ENCODE data around the gene MRPL34. TPM values are rescaled to one million over a fixed set of nuclear protein-coding genes. Genes with fewer than 3 reads are reported as not detected.

MRPL34 gene
- total RNA-seq, 1 experiment from 2014 or later: 191 TPM

- Histone ChIP-seq H3K4me2 (ENCODE audit: low read length) (no peak overlapping the region), H3K9me2 (replicated peaks; ENCODE audit: low read length) (no peaks in the 10 kb centered on the region), H3K27ac (ENCODE audit: low read length) (no peak overlapping the region), H3K79me2 (ENCODE audit: low read length) (no peaks in the 10 kb centered on the region), H2AFZ (ENCODE audit: low read length) (no peak overlapping the region), H3K36me3 (ENCODE audit: low read depth, low read length) (no peaks in the 10 kb centered on the region; the same call in 1 of the 2 replicates), H4K20me1 (ENCODE audit: low read length) (no peaks in the 10 kb centered on the region), H3K9me3 (ENCODE audit: low read length) (no peaks in the 10 kb centered on the region), H3K27me3 (ENCODE audit: low read length) (no peaks in the 10 kb centered on the region), H3K4me3 (ENCODE audit: low read length) (no peak overlapping the region), H3K9ac (ENCODE audit: low read length) (no peak overlapping the region), H3F3A (ENCODE audit: low read length, unreplicated experiment) (no peaks in the 10 kb centered on the region), H3K4me1 (ENCODE audit: insufficient read depth, low read length) (no peaks in the 10 kb centered on the region)
- TF ChIP-seq CTCF (conservative IDR thresholded peaks at IDR 0.05; ENCODE audit: low read depth, low read length): no peak
- no peak for TF ChIP-seq EZH2 (IDR thresholded peaks at IDR 0.05; ENCODE audit: low read length, unreplicated experiment)
- no peak for TF ChIP-seq EZH2phosphoT487 (IDR thresholded peaks at IDR 0.05; ENCODE audit: borderline replicate concordance, low read length)
- ChIA-PET POLR2A (ENCODE audit: unreplicated experiment) (no interaction called here), CTCF (no interaction called here)
- no peak for ATAC-seq
- intact Hi-C loops (cut with micrococcal nuclease): no loop called here
- no peak for DNase-seq
- no TSS peak for BruUV-seq (replicated peaks)
These were observed 20.4 kb downstream of the MRPL34 start for GRCh38 chr19:17325881-17326594.

GRCh38 chr19:17326595-17326966 is 20.9 kb downstream of the MRPL34 start:
- DNase-seq: no peak
- Histone ChIP-seq H3F3A (ENCODE audit: low read length, unreplicated experiment) (no peaks in the 10 kb centered on the region), H3K4me2 (ENCODE audit: low read length) (no peak overlapping the region), H3K27ac (ENCODE audit: low read length) (no peak overlapping the region), H3K9me3 (ENCODE audit: low read length) (no peaks in the 10 kb centered on the region), H3K27me3 (ENCODE audit: low read length) (no peaks in the 10 kb centered on the region), H3K9me2 (replicated peaks; ENCODE audit: low read length) (no peaks in the 10 kb centered on the region), H2AFZ (ENCODE audit: low read length) (no peak overlapping the region), H3K9ac (ENCODE audit: low read length) (no peak overlapping the region), H3K4me3 (ENCODE audit: low read length) (no peak overlapping the region), H3K4me1 (ENCODE audit: insufficient read depth, low read length) (no peaks in the 10 kb centered on the region), H3K36me3 (ENCODE audit: low read depth, low read length) (no peaks in the 10 kb centered on the region), H4K20me1 (ENCODE audit: low read length) (no peaks in the 10 kb centered on the region), H3K79me2 (ENCODE audit: low read length) (no peaks in the 10 kb centered on the region)
- ChIA-PET CTCF (no interaction called here), POLR2A (ENCODE audit: unreplicated experiment) (no interaction called here)
- TF ChIP-seq CTCF (conservative IDR thresholded peaks at IDR 0.05; ENCODE audit: low read depth, low read length): no peak
- ATAC-seq: no peak
- intact Hi-C loops (cut with micrococcal nuclease): no loop called here
- BruUV-seq (replicated peaks): no TSS peak

GRCh38 chr19:17327068-17327653 is 21.5 kb downstream of the MRPL34 start:
- no TSS peak for BruUV-seq (replicated peaks)
- no peak overlapping the region for H3K27ac ChIP-seq (ENCODE audit: low read length)

More at GRCh38 chr19:17327068-17327653, 21.5 kb downstream of the MRPL34 start:
- no peak for ATAC-seq
- Histone ChIP-seq H3K4me3 (ENCODE audit: low read length) (no peak overlapping the region), H3K4me1 (ENCODE audit: insufficient read depth, low read length) (no peaks in the 10 kb centered on the region), H3K4me2 (ENCODE audit: low read length) (no peak overlapping the region), H3F3A (ENCODE audit: low read length, unreplicated experiment) (no peaks in the 10 kb centered on the region), H3K9me3 (ENCODE audit: low read length) (no peaks in the 10 kb centered on the region), H3K9ac (ENCODE audit: low read length) (no peak overlapping the region), H3K79me2 (ENCODE audit: low read length) (no peaks in the 10 kb centered on the region), H4K20me1 (ENCODE audit: low read length) (no peaks in the 10 kb centered on the region), H2AFZ (ENCODE audit: low read length) (no peak overlapping the region), H3K36me3 (ENCODE audit: low read depth, low read length) (no peaks in the 10 kb centered on the region), H3K9me2 (replicated peaks; ENCODE audit: low read length) (no peaks in the 10 kb centered on the region), H3K27me3 (ENCODE audit: low read length) (no peaks in the 10 kb centered on the region)
- no peak for DNase-seq
- POLR2A ChIA-PET (ENCODE audit: unreplicated experiment): interaction anchor here (0.7 kb wide), 1 partner anchor 22 kb away, joined by 4 read pairs; the partner anchor contains the start of gene MRPL34
- TF ChIP-seq CTCF (conservative IDR thresholded peaks at IDR 0.05; ENCODE audit: low read depth, low read length) (no peak), EZH2phosphoT487 (IDR thresholded peaks at IDR 0.05; ENCODE audit: borderline replicate concordance, low read length) (no peak), EZH2 (IDR thresholded peaks at IDR 0.05; ENCODE audit: low read length, unreplicated experiment) (no peak)
- CTCF ChIA-PET: no interaction called here
- intact Hi-C loops (cut with micrococcal nuclease): no loop called here
